HG02588 (cell line): Measurements from ENCODE around the gene SNX3.
A peak's percentile ranks its signal among the peaks of the same experiment; 100 is the strongest.
"Not testable (repeated sequence)": the region's sequence is repeated elsewhere in the genome, so short reads cannot be mapped to it uniquely, and the experiment has no call there.

Experiments
- ATAC-seq: cut with Tn5 transposase; IDR thresholded peaks from one replicate; pipeline ENCODE4 v1.9.1; 2021; ENCODE audit warnings: mild to moderate bottlenecking, moderate library complexity; ENCODE audit not compliant: unreplicated experiment

Gene SNX3

GRCh38 chr6:108260809-108261569 lies at the start of gene SNX3:
Gene SNX3 (minus strand): TSS chr6:108261040. CDS start chr6:108260921, 119 bp downstream.
- ATAC-seq: peak; percentile 85

- no peak for ATAC-seq
Observed at GRCh38 chr6:108309844-108310243, 49.0 kb upstream of the SNX3 start.

- not testable (repeated sequence) for ATAC-seq
Observed at GRCh38 chr6:108308641-108309040, 47.8 kb upstream of the SNX3 start.

- no peak for ATAC-seq
Observed at GRCh38 chr6:108304646-108305045, 43.8 kb upstream of the SNX3 start.

GRCh38 chr6:108302386-108302785 lies 41.5 kb upstream of the SNX3 start:
- ATAC-seq: no peak

- no peak for ATAC-seq
Observed at GRCh38 chr6:108295676-108296075, 34.8 kb upstream of the SNX3 start.

- ATAC-seq: peak; percentile 90
Observed at GRCh38 chr6:108294727-108295625, 34.1 kb upstream of the SNX3 start, which contains the start of gene AFG1L. Gene AFG1L (plus strand): TSS chr6:108295054. CDS start chr6:108295080, 26 bp downstream.

GRCh38 chr6:108294297-108294726 lies 33.5 kb upstream of the SNX3 start:
- ATAC-seq: peak; percentile 19

GRCh38 chr6:108293527-108294296 lies 32.9 kb upstream of the SNX3 start:
- no peak for ATAC-seq

- ATAC-seq: not testable (repeated sequence)
Observed at GRCh38 chr6:108292561-108292960, 31.7 kb upstream of the SNX3 start.

- ATAC-seq: no peak
Observed at GRCh38 chr6:108291091-108291490, 30.3 kb upstream of the SNX3 start.

- no peak for ATAC-seq
Observed at GRCh38 chr6:108288742-108289141, 27.9 kb upstream of the SNX3 start.

- no peak for ATAC-seq
Observed at GRCh38 chr6:108287373-108287772, 26.5 kb upstream of the SNX3 start.

GRCh38 chr6:108286366-108286765 lies 25.5 kb upstream of the SNX3 start:
- no peak for ATAC-seq

GRCh38 chr6:108285381-108285780 lies 24.5 kb upstream of the SNX3 start:
- ATAC-seq: no peak

GRCh38 chr6:108277831-108278230 lies 17.0 kb upstream of the SNX3 start:
- no peak for ATAC-seq

GRCh38 chr6:108277295-108277694 lies 16.5 kb upstream of the SNX3 start:
- ATAC-seq: no peak

- ATAC-seq: no peak
Observed at GRCh38 chr6:108275976-108276375, 15.1 kb upstream of the SNX3 start.

GRCh38 chr6:108274546-108274945 lies 13.7 kb upstream of the SNX3 start:
- no peak for ATAC-seq

GRCh38 chr6:108269955-108270354 lies 9.1 kb upstream of the SNX3 start:
- ATAC-seq: not testable (repeated sequence)

GRCh38 chr6:108268845-108269244 lies 8.0 kb upstream of the SNX3 start:
- no peak for ATAC-seq
